Measurements from ENCODE around the gene KCP. TPM values are rescaled to one million over a fixed set of nuclear protein-coding genes. Genes with fewer than 3 reads are reported as not detected.

KCP gene
- total RNA-seq, 4 donors from 2014 or later = 0.07 to 0.68 (median 0.21) TPM; not detected in 1

GRCh38 chr7:128849804-128850490 is 60.6 kb downstream of the KCP start:
- no peak overlapping the region for H3K4me3 ChIP-seq (ENCODE audit: low read depth, poor library complexity, severe bottlenecking)
- no peak for DNase-seq (ENCODE audit: low spot score in 2 of 2)
- 86 to 90% methylated on average over 13 to 18 of the region's 18 CpGs for WGBS, 2 donors
- TF ChIP-seq POLR2A (IDR thresholded peaks at IDR 0.05) (no peak), CTCF (IDR thresholded peaks at IDR 0.05) (no peak)
- intact Hi-C loops (cut with DNase I; ENCODE audit: low total_unique reads) = no loop called here

DNA sequence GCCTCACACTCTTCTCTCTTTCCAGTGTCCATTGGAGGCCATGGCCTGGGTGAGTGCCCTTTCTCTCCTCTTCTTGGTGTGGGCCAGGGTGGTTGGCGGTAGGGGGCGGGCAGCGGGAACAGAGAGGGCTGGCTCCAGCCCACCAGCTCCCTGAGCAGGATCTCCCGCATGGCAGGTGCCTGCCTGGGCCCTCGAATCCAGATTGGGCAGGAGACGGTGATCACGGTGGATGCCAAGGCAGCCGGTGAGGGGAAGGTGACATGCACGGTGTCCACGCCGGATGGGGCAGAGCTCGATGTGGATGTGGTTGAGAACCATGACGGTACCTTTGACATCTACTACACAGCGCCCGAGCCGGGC is 61.4 kb downstream of the KCP start:
- no peak overlapping the region for H3K4me3 ChIP-seq (ENCODE audit: low read depth, poor library complexity, severe bottlenecking)
- intact Hi-C loops (cut with DNase I; ENCODE audit: low total_unique reads) = no loop called here
- DNase-seq (ENCODE audit: low spot score in 2 of 2) = no peak
- WGBS, 2 donors = 92 to 98% methylated on average over 13 to 16 of the region's 16 CpGs
- TF ChIP-seq POLR2A (IDR thresholded peaks at IDR 0.05) = no peak
- TF ChIP-seq CTCF (IDR thresholded peaks at IDR 0.05) = no peak

- no peak for TF ChIP-seq CTCF (IDR thresholded peaks at IDR 0.05)
- TF ChIP-seq POLR2A (IDR thresholded peaks at IDR 0.05) = no peak
- intact Hi-C loops (cut with DNase I; ENCODE audit: low total_unique reads) = no loop called here
- H3K4me3 ChIP-seq (ENCODE audit: low read depth, poor library complexity, severe bottlenecking) = no peak overlapping the region
- 92 to 95% methylated on average over 31 of the region's 31 CpGs for WGBS, 2 donors
- DNase-seq (ENCODE audit: low spot score in 2 of 2) = no peak
Measured at GRCh38 chr7:128848289-128849155, 62.0 kb downstream of the KCP start.

GRCh38 chr7:128847721-128848211 is 62.7 kb downstream of the KCP start:
- no peak overlapping the region for H3K4me3 ChIP-seq (ENCODE audit: low read depth, poor library complexity, severe bottlenecking)
- TF ChIP-seq CTCF (IDR thresholded peaks at IDR 0.05) (no peak), POLR2A (IDR thresholded peaks at IDR 0.05) (no peak)
- intact Hi-C loops (cut with DNase I; ENCODE audit: low total_unique reads) = no loop called here
- WGBS, 2 donors = 89 to 91% methylated on average over 8 to 17 of the region's 17 CpGs
- no peak for DNase-seq (ENCODE audit: low spot score in 2 of 2)

DNA sequence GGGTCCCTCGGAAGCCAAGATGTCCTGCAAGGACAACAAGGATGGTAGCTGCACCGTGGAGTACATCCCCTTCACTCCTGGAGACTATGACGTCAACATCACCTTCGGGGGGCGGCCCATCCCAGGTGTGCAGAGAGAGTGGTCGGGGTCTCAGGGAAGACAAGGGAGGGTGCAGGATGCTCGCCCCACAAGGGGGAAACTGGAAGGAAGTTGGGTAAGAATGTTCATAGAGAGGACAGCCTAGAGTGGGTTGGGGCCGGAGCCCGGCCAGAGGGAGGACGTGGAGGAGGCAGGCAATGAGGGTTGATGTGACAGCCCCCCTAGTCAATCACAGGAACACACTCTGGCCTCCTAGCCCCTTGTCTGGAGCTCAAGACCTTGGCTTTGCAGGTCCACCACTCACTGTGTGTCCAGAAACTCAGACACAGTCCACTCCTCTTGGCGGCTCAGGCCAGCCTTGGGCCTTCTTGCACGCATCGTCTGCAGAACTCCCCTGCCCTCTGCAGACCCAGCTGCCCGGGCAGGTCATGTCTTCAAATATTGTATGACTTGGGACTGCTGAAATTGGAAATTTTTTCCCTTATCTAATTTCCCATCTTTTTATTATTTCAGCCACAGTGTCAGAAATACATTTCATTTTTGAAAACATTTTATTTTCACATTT is 63.6 kb downstream of the KCP start:
- H3K4me3 ChIP-seq (ENCODE audit: low read depth, poor library complexity, severe bottlenecking) = no peak overlapping the region
- intact Hi-C loops (cut with DNase I; ENCODE audit: low total_unique reads) = no loop called here
- no peak for TF ChIP-seq CTCF (IDR thresholded peaks at IDR 0.05)
- TF ChIP-seq POLR2A (IDR thresholded peaks at IDR 0.05) = no peak
- no peak for DNase-seq (ENCODE audit: low spot score in 2 of 2)
- 89 to 91% methylated on average over 14 of the region's 14 CpGs for WGBS, 2 donors

All from lower leg skin (tissue), 4 donors.